Activated CD8-positive, alpha-beta memory T cell treated with anti-CD3 and anti-CD28 coated beads, Interleukin-2, amount 50 U/mL, for 4 hours (primary cell): ENCODE measurements around the gene FGF12.
A peak's percentile ranks its signal among the peaks of the same experiment; 100 is the strongest.

Source experiments
- DNase-seq: peaks from one replicate; pipeline ENCODE4 v3.0.0-alpha.2; 2020

Gene FGF12

GRCh38 chr3:192253138-192253887 lies 474.0 kb downstream of the FGF12 start:
- no peak for DNase-seq

- DNase-seq, result no peak
Measured at GRCh38 chr3:192249516-192249915, 477.8 kb downstream of the FGF12 start.

- no peak for DNase-seq
Measured at GRCh38 chr3:192246847-192247559, 480.3 kb downstream of the FGF12 start.

DNA sequence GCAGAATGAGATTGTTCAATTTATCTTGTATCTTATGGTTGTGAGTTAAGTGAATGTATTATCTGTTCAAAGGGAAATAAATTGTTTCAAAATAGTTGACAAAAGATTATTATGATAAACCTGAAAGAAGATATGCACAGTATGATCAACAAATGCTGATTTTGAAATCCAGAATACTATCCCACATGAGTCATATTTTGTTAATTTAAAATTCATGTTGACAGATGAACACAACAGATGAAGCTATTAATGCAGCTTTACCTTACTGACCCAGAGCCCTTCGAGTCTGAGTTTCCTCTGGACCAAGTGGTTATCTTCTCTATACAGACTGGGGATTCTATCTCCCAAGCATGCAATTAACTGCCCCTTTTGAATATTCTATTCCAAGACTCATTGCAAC lies 482.8 kb downstream of the FGF12 start:
- no peak for DNase-seq

DNA sequence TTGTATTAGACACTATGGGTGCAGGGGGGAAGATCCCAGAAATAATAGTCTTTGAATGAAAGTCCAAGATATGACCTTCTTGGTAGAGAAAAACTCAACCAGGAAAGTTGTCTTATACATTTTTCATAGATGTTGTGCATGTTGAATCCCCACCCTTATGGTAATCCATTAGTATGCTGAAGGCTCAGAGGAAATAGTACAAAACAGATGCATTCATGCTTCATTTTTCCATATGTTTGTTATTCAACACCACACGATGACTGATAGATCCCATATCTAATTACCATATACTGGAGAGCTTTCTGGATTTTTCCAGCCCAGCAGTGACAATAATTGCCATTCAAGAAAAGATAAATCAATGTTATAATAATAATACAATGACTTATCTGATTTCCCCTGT lies 487.4 kb downstream of the FGF12 start:
- DNase-seq, result no peak

DNA sequence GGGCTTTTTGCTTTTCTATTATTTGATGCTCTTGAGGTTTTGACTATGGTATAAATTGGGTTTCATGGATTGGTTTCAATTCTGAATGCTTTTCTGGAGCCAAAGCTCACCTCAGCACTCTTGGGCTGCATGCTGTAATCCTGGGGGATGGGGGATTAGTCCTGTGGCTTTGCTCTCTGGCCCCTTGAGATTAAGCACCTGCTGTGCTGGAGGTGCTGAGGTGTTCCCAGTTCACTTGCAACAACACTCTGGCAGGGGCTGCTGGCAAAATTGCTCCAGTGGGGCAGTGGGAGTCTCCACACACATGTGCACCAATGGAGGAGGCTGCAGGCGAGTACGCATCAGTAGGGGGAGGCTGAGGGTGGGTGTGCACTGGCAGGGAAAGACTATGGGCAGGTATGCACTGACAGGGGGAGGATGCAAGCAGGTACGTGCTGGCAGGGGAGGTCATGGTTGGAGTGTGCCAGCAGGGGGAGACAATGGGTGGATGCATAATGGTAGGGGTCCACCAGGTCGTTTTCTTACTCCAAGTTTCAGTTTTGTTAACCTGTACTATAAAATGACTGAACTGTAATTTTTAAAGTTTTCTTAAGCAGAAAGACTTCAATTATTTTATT lies 489.2 kb downstream of the FGF12 start:
- no peak for DNase-seq

GRCh38 chr3:192229866-192230265 lies 497.5 kb downstream of the FGF12 start:
- no peak for DNase-seq

DNA sequence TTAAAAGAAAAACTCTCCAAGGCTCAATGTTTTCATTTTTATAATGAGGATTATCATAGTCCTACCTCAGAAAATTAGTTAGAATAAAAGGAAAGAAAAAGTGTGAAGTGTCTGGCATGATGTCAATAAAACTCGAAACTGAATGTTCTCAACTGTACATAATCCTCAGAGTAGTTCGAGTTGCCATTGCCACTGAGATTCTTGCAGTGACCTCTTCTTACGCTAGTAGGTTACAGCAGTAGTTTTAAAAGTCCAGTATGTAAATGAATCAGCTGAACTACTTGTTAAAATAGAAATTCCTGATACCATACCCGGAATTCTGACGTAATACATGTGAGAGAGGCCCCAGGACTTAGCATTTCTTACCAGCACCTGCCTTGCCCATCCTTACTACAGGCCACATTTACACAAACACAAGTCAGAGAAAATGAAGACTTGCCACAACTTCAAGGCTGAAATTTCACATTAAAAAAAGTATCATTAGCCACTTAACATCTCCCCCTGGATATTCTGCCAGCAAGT lies 502.6 kb downstream of the FGF12 start:
- no peak for DNase-seq

GRCh38 chr3:192223815-192224214 lies 503.5 kb downstream of the FGF12 start:
- DNase-seq, result no peak

- DNase-seq, result no peak
Measured at GRCh38 chr3:192220915-192221314, 506.4 kb downstream of the FGF12 start.

- no peak for DNase-seq
Measured at GRCh38 chr3:192219926-192220325, 507.4 kb downstream of the FGF12 start.

GRCh38 chr3:192216067-192216466 lies 511.3 kb downstream of the FGF12 start:
- no peak for DNase-seq

DNA sequence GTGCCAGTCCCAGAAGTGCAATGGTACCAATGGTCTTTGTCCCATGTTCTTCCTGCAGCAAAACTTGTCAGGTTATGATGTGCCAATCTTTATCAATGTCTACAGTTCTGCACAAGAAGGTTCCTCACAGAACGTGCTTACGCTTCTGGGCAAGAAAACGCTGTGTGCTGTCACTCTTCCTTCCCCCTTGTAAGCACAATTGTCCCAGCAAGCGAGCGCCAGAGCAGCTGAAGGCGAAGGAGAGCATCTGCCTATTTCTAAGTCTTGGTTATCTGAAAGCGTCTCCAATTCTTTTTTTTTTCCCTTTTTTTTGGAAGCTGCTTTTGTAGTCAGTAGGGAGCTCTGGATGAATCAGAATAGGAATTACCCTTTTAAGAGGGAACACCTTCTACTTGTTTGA lies 514.4 kb downstream of the FGF12 start:
- DNase-seq, result no peak

DNA sequence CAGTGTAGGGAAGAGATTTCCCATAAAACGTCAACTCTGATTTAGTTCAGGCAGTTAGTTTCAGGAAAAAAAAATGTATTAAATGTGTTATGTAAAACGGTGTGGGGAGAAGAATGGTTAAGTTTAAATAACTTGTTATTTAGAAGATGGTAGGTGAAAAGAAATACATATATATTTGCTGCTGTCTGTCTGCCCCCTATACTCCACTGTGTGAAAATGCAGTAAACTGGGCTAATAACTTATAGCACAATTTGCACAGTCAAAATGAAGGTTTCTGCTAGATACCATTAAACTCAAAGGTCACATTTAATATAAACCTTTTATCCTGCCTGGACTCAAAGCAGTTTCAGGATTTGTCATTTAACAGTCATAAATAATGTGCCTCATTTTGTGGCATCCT lies 515.0 kb downstream of the FGF12 start:
- DNase-seq, result no peak

DNA sequence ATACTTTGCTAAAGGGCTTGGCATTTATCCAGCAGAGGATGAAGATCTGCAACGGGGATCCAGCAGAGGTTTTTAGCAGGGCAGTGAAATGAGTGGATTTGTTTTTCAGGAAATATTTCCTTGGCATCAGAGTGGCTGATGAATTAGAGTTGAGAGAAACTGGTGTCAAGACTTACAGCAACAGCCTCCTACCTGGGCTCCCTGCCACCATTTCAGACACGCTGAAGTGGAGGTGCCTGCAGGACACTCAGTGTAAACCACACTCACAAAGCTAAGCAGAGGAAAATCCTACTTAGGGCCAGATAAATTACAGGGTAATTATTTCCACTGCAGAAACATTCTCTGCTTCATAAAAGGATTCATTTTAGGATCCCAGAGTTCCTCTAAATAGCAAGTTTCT lies 519.7 kb downstream of the FGF12 start:
- DNase-seq, result no peak

GRCh38 chr3:192207239-192207638 lies 520.1 kb downstream of the FGF12 start:
- no peak for DNase-seq

DNA sequence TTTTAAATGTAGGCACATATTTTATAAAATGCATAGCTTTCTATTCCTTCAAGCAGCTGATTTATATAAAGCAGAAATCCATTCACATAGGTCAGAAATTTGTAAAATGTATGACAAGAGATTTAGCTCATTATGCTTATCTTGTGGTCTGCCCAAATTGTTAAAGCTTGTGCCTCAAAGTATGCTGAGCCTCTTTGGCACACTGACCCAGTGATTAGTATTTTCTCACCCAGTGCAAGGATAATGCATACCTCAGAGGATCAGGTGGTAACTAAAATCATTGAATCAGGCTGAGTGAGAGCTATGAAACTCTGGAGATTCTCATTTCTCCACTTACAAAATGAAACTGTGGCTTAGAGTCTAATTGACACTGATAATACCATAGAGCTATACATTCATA lies 533.3 kb downstream of the FGF12 start:
- DNase-seq, result no peak

DNA sequence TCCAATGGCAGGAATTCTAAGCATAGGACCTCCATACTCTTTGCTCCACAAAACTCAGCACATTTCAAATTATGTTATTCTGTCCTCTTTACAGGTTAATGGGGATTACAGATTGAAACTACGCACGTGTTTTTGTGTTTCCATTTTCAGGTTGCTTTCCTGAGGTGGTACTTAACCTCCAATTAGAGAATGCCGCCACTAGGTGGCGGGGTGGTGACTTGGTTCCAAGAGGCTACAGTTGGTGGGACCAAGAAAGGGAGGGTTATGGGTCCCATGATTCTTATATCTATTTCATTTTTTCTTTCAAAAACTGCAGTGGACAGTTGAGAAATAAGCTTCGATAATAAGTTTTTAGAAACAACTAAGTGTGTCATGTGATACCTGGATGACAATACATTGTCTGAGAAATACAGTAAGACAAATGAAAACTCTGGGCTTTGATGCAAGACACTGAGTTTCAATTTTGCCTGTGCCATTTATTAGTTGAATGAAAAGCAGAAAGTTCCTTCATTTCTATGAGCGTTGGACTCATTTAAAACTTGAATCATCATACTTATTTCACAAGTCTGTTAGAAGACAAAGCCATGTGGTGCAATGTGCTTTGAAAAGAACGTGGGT lies 539.0 kb downstream of the FGF12 start:
- peak; percentile 14 for DNase-seq

- DNase-seq, result no peak
Measured at GRCh38 chr3:192187485-192188051, 539.8 kb downstream of the FGF12 start.

DNA sequence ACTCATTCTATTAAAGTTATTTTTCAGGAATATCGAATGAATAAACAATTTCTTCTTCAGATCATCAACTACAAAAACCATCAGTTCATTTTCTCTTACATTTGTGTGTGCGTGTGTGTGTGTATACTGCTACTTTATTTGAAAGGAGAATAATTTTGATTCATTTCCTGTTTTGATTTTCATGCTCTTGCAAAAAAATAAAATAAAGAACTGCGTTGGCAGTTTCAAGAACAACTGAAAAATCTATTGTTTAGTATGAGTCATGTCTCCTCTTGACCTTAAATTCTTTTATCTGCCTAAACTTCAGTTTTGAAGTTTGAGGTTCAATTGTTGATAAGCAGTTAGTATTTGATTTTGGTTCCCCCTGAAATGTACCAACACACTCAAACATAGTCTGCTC lies 540.8 kb downstream of the FGF12 start:
- DNase-seq, result no peak

DNA sequence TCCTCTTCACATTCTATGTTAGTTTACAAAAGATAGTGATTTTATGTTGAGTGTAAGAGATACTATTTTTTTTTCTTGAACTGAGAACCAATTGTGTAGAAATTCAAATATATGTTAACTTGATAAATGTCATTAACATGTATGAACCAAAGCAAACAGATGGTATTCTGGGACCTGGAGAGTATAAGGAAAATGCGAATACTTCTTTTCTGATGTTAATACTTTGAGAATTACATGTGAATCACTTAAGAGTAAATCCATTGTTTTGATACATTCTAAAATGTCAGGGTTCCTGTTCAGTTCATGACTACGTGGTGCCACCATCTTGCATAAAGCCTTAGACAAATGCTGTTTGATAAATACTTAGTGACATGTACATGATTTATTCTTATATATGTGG lies 541.3 kb downstream of the FGF12 start:
- DNase-seq, result no peak

- no peak for DNase-seq
Measured at GRCh38 chr3:192183109-192183508, 544.2 kb downstream of the FGF12 start.

- no peak for DNase-seq
Measured at GRCh38 chr3:192181151-192181550, 546.2 kb downstream of the FGF12 start.
